ENCODE measurements around the gene MX2. TPM values are rescaled to one million over a fixed set of nuclear protein-coding genes. Genes with fewer than 3 reads are reported as not detected.

MX2 gene
- total and polyA plus RNA-seq, 2 of the 8 experiments (the other 6 are each of a cell fraction or from before 2014, with no cell fraction given), result 3.1 to 8.9 TPM

DNA sequence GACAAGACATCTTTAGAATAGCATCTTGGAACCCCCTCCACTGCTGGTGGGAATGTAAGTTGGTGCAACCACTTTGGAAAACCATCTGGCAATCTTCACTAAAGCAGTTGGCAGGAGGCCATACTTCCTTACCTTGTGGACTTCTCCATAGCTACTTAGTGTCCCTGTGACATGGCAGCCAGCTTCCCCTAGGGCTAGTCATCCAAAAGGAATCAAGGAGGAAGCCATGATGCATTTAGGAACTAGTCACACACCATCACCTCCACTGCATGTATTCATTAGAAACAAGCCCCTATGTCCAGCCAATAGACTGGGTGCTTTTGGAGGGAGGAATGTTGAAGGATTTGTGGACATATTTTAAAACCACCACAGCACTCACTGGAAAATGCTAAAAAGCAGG lies 19.9 kb downstream of the MX2 start:
- Histone ChIP-seq H4K8ac (ENCODE audit: extremely low read depth, insufficient read depth, low read length) (no peak overlapping the region), H3K14ac (ENCODE audit: insufficient read length) (no peak overlapping the region), H2AFZ (ENCODE audit: low read length) (no peak overlapping the region), H3K79me2 (ENCODE audit: control insufficient read depth in 1 of 2, insufficient read depth in 2 of 2, low read length in 2 of 2) (no peaks in the 10 kb centered on the region), H2BK5ac (ENCODE audit: low read depth, low read length) (no peak overlapping the region), H3K4me3 (ENCODE audit: extremely low read depth in 1 of 4, insufficient read depth in 2 of 4, low read depth in 3 of 4, low read length in 4 of 4) (no peak overlapping the region), H4K5ac (ENCODE audit: insufficient read length, low read depth, low read length) (no peak overlapping the region), H3K23me2 (ENCODE audit: low read depth, low read length) (no peaks in the 10 kb centered on the region), H2BK15ac (ENCODE audit: low read length) (no peak overlapping the region), H3K79me1 (ENCODE audit: low read depth, low read length) (no peaks in the 10 kb centered on the region), H3K4me2 (ENCODE audit: insufficient read depth in 1 of 2, low read depth in 2 of 2, low read length in 2 of 2) (no peak overlapping the region), H3K36me3 (ENCODE audit: control insufficient read depth in 2 of 4, insufficient read depth in 4 of 4, low read length in 3 of 4) (no peaks in the 10 kb centered on the region), H3K4me1 (replicated peaks in 1 of 4; ENCODE audit: control insufficient read depth in 3 of 4, insufficient read depth in 4 of 4, low read length in 3 of 4) (no peaks in the 10 kb centered on the region; a peak in 1 of 7 replicates), H3K56ac (replicated peaks; ENCODE audit: insufficient read length, low read depth, low read length) (no peak overlapping the region), H3K23ac (ENCODE audit: insufficient read length) (no peak overlapping the region), H2BK12ac (ENCODE audit: low read depth, low read length) (no peak overlapping the region), H3K27me3 (replicated peaks in 1 of 4; ENCODE audit: control insufficient read depth in 3 of 4, extremely low read depth in 1 of 4, insufficient read depth in 3 of 4, low read length in 3 of 4) (no peaks in the 10 kb centered on the region; a peak in 1 of 7 replicates), H2AK5ac (ENCODE audit: low read depth, low read length) (no peak overlapping the region), H2BK20ac (ENCODE audit: low read length) (no peak overlapping the region), H3K9ac (replicated peaks in 1 of 4; ENCODE audit: extremely low read depth in 1 of 4, low read depth in 3 of 4, low read length in 3 of 4) (no peak overlapping the region), H4K91ac (replicated peaks; ENCODE audit: insufficient read length, low read length) (no peak overlapping the region), H3K18ac (ENCODE audit: extremely low read depth, low read length) (no peak overlapping the region), H2BK120ac (replicated peaks; ENCODE audit: low read depth, low read length) (no peak overlapping the region), H4K20me1 (replicated peaks in 1 of 2; ENCODE audit: control insufficient read depth in 1 of 2, insufficient read depth in 2 of 2, low read length in 2 of 2) (no peaks in the 10 kb centered on the region), H3K27ac (ENCODE audit: low read depth, low read length) (no peak overlapping the region), H3K4ac (replicated peaks; ENCODE audit: insufficient read length, low read depth, low read length) (no peak overlapping the region), H3K9me3 (ENCODE audit: insufficient read depth in 2 of 2, low read depth in 1 of 2, low read length in 1 of 2) (no peaks in the 10 kb centered on the region)
- TF ChIP-seq POLR2AphosphoS5 (IDR thresholded peaks at IDR 0.05; ENCODE audit: low read depth, low read length), result no peak
- no peak for TF ChIP-seq CTCF (IDR thresholded peaks at IDR 0.05; ENCODE audit: control extremely low read depth in 1 of 3, insufficient read depth in 1 of 3, low read depth in 1 of 3, low read length in 3 of 3)
- no peak for TF ChIP-seq CTBP2 (IDR thresholded peaks at IDR 0.05; ENCODE audit: borderline replicate concordance, insufficient read depth, insufficient read length, low read length)
- no peak for TF ChIP-seq RBBP5 (IDR thresholded peaks at IDR 0.05; ENCODE audit: borderline replicate concordance, low read depth, low read length)
- no peak for TF ChIP-seq SUZ12 (IDR thresholded peaks at IDR 0.05; ENCODE audit: low read length)
- no peak for TF ChIP-seq EZH2 (IDR thresholded peaks at IDR 0.05; ENCODE audit: low read depth, low read length, severe bottlenecking)
- TF ChIP-seq MAFK (IDR thresholded peaks at IDR 0.05; ENCODE audit: low read depth, low read length), result no peak
- TF ChIP-seq HDAC6 (IDR thresholded peaks at IDR 0.05; ENCODE audit: low read depth, low read length), result no peak
- POLR2A ChIA-PET (ENCODE audit: partially characterized antibody), result no interaction called here
- CTCF ChIA-PET (ENCODE audit: partially characterized antibody), result interaction anchor here (1.9 to 5.2 kb wide), 4 partner anchors 12 to 98 kb away, joined by 5 to 45 read pairs (median 12); no protein-coding TSS in a partner anchor
- FAIRE-seq (no peak), DNase-seq (ENCODE audit: low read depth in 1 of 2, low spot score in 2 of 2) (no peak)
